Measurements from ENCODE around the gene TP53TG3D.
"Not testable (repeated sequence)": the region's sequence is repeated elsewhere in the genome, so short reads cannot be mapped to it uniquely, and the experiment has no call there.

Gene TP53TG3D

GRCh38 chr16:32252986-32253385 lies at the start of gene TP53TG3D:
Gene TP53TG3D, plus strand, starts transcription at chr16:32253286. Its CDS starts 68 bp downstream, at chr16:32253354.
- FAIRE-seq: not testable (repeated sequence)

GRCh38 chr16:32253507-32253906 lies 421 bp downstream of the TP53TG3D start:
- FAIRE-seq; DNase-seq (ENCODE audit: low spot score): not testable (repeated sequence)

More at GRCh38 chr16:32252986-32253385, at the start of gene TP53TG3D:
- DNase-seq (ENCODE audit: low spot score): not testable (repeated sequence)

GRCh38 chr16:32261526-32261925 lies 8.4 kb downstream of the TP53TG3D start:
- FAIRE-seq; DNase-seq (ENCODE audit: low spot score): not testable (repeated sequence)

- FAIRE-seq: not testable (repeated sequence)
Observed at GRCh38 chr16:32263552-32263951, 10.5 kb downstream of the TP53TG3D start.

GRCh38 chr16:32281910-32282309 lies 28.8 kb downstream of the TP53TG3D start:
- not testable (repeated sequence) for FAIRE-seq; DNase-seq (ENCODE audit: low spot score)

More at GRCh38 chr16:32263552-32263951, 10.5 kb downstream of the TP53TG3D start:
- not testable (repeated sequence) for DNase-seq (ENCODE audit: low spot score)

GRCh38 chr16:32283024-32283423 lies 29.9 kb downstream of the TP53TG3D start:
- not testable (repeated sequence) for DNase-seq (ENCODE audit: low spot score)

GRCh38 chr16:32283917-32284495 lies 30.9 kb downstream of the TP53TG3D start:
- FAIRE-seq; DNase-seq (ENCODE audit: low spot score): not testable (repeated sequence)

More at GRCh38 chr16:32283024-32283423, 29.9 kb downstream of the TP53TG3D start:
- not testable (repeated sequence) for FAIRE-seq

- not testable (repeated sequence) for FAIRE-seq; DNase-seq (ENCODE audit: low spot score)
Observed at GRCh38 chr16:32284800-32285796, 32.0 kb downstream of the TP53TG3D start.

GRCh38 chr16:32286193-32286592 lies 33.1 kb downstream of the TP53TG3D start:
- FAIRE-seq; DNase-seq (ENCODE audit: low spot score): not testable (repeated sequence)

- FAIRE-seq; DNase-seq (ENCODE audit: low spot score): not testable (repeated sequence)
Observed at GRCh38 chr16:32287743-32288142, 34.7 kb downstream of the TP53TG3D start.

- DNase-seq (ENCODE audit: low spot score); FAIRE-seq: not testable (repeated sequence)
Observed at GRCh38 chr16:32289197-32289596, 36.1 kb downstream of the TP53TG3D start.

- FAIRE-seq; DNase-seq (ENCODE audit: low spot score): not testable (repeated sequence)
Observed at GRCh38 chr16:32302776-32303175, 49.7 kb downstream of the TP53TG3D start.

Data from urothelium cell line (cell line).